ENCODE data around the gene ZNF641.

DNA sequence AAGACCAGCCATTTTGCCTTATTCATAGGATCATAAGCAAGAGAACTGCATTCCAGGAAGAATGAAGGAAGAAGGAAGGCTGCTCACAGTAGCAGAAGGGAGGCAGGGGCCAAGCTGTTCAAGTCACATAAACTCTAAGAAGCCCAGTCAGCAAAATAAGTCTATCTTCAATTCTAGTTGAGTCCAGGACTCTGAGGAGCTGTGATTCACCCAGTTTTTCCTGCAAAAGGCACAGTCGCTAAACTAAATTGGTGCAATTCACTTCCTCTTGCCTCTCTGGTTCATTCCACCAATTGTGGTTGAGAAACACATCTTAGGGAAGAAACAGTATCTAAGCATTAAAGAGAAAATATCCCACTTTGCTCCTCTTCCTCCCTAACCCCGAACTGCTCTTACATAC lies 9.8 kb downstream of the ZNF641 start:
- TF ChIP-seq, protein P1, sequence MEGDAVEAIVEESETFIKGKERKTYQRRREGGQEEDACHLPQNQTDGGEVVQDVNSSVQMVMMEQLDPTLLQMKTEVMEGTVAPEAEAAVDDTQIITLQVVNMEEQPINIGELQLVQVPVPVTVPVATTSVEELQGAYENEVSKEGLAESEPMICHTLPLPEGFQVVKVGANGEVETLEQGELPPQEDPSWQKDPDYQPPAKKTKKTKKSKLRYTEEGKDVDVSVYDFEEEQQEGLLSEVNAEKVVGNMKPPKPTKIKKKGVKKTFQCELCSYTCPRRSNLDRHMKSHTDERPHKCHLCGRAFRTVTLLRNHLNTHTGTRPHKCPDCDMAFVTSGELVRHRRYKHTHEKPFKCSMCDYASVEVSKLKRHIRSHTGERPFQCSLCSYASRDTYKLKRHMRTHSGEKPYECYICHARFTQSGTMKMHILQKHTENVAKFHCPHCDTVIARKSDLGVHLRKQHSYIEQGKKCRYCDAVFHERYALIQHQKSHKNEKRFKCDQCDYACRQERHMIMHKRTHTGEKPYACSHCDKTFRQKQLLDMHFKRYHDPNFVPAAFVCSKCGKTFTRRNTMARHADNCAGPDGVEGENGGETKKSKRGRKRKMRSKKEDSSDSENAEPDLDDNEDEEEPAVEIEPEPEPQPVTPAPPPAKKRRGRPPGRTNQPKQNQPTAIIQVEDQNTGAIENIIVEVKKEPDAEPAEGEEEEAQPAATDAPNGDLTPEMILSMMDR (IDR thresholded peaks at IDR 0.05), result no peak
- no peak for TF ChIP-seq POLR2A (IDR thresholded peaks at IDR 0.05)

All from right lobe of liver (tissue), 4 donors.